Measurements from ENCODE around the gene GPLD1.

The GPLD1 gene

GRCh38 chr6:24455061-24455460 lies 34.3 kb downstream of the GPLD1 start:
- no peak for TF ChIP-seq CTCF (IDR thresholded peaks at IDR 0.05; ENCODE audit: low read depth, low read length)

GRCh38 chr6:24454452-24454851 lies 34.9 kb downstream of the GPLD1 start:
- H3K4me3 ChIP-seq (ENCODE audit: low read depth, low read length) = no peak overlapping the region
- TF ChIP-seq CTCF (IDR thresholded peaks at IDR 0.05; ENCODE audit: low read depth, low read length) = no peak

More at GRCh38 chr6:24455061-24455460, 34.3 kb downstream of the GPLD1 start:
- no peak overlapping the region for H3K4me3 ChIP-seq (ENCODE audit: low read depth, low read length)

- no peak for TF ChIP-seq CTCF (IDR thresholded peaks at IDR 0.05; ENCODE audit: low read depth, low read length)
- H3K4me3 ChIP-seq (ENCODE audit: low read depth, low read length) = no peak overlapping the region
These were observed 35.5 kb downstream of the GPLD1 start for GRCh38 chr6:24453921-24454320.

- TF ChIP-seq CTCF (IDR thresholded peaks at IDR 0.05; ENCODE audit: low read depth, low read length) = no peak
- no peak overlapping the region for H3K4me3 ChIP-seq (ENCODE audit: low read depth, low read length)
These were observed 37.6 kb downstream of the GPLD1 start for GRCh38 chr6:24451581-24452388.

GRCh38 chr6:24448828-24449525 lies 40.4 kb downstream of the GPLD1 start:
- no peak overlapping the region for H3K4me3 ChIP-seq (ENCODE audit: low read depth, low read length)
- TF ChIP-seq CTCF (IDR thresholded peaks at IDR 0.05; ENCODE audit: low read depth, low read length) = no peak

GRCh38 chr6:24448396-24448795 lies 41.0 kb downstream of the GPLD1 start:
- TF ChIP-seq CTCF (IDR thresholded peaks at IDR 0.05; ENCODE audit: low read depth, low read length) = no peak
- H3K4me3 ChIP-seq (ENCODE audit: low read depth, low read length) = no peak overlapping the region

GRCh38 chr6:24446670-24447069 lies 42.7 kb downstream of the GPLD1 start:
- TF ChIP-seq CTCF (IDR thresholded peaks at IDR 0.05; ENCODE audit: low read depth, low read length) = no peak
- no peak overlapping the region for H3K4me3 ChIP-seq (ENCODE audit: low read depth, low read length)
